Parathyroid adenoma (tissue), 2 donors: ENCODE data around the gene ME3.
"Not testable (repeated sequence)": the region's sequence is repeated elsewhere in the genome, so short reads cannot be mapped to it uniquely, and the experiment has no call there.

Experiments
- H2AFZ ChIP-seq: fragments of 300-600 bp; sonication (generic); one replicate; pipeline ENCODE4 v1.7.0; 2017; ENCODE audit warnings: antibody characterized with exemption, mild to moderate bottlenecking
- H3K27ac ChIP-seq: fragments of 300-600 bp; sonication (generic); one replicate; pipeline ENCODE4 v1.7.0; 2017
- H3K27me3 ChIP-seq: fragments of 300-600 bp; sonication (generic); one replicate; pipeline ENCODE4 v1.7.0; 2017; ENCODE audit warnings: low read length; ENCODE audit not compliant: control insufficient read depth, insufficient read depth
- H3K36me3 ChIP-seq: fragments of 300-600 bp; sonication (generic); one replicate; pipeline ENCODE4 v1.7.0; 2017; ENCODE audit warnings: low read length; ENCODE audit not compliant: control insufficient read depth, insufficient read depth
- H3K4me1 ChIP-seq: fragments of 300-600 bp; sonication (generic); one replicate; pipeline ENCODE4 v1.7.0; 2017; ENCODE audit warnings: control low read depth
- H3K4me2 ChIP-seq: fragments of 300-600 bp; sonication (generic); one replicate; pipeline ENCODE4 v1.7.0; 2017; ENCODE audit warnings: low read length
- H3K4me3 ChIP-seq: fragments of 300-600 bp; sonication (generic); one replicate; pipeline ENCODE4 v1.7.0; 2017; ENCODE audit warnings: low read depth, low read length
- H3K79me2 ChIP-seq: fragments of 300-600 bp; sonication (generic); one replicate; pipeline ENCODE4 v1.7.0; 2017; ENCODE audit warnings: control low read depth
- H3K9ac ChIP-seq: fragments of 300-600 bp; sonication (generic); one replicate; pipeline ENCODE4 v1.7.0; 2017; ENCODE audit warnings: mild to moderate bottlenecking
- H3K9me3 ChIP-seq: fragments of 300-600 bp; sonication (generic); one replicate; pipeline ENCODE4 v1.7.0; 2017; ENCODE audit warnings: low read length; ENCODE audit not compliant: control insufficient read depth
- CTCF ChIP-seq: fragments of 300-600 bp; sonication (generic); IDR thresholded peaks from one replicate; pipeline ENCODE4 v1.7.0; 2017; ENCODE audit warnings: antibody characterized with exemption, mild to moderate bottlenecking
- donor health status: primary hyperparathyroidism.

The ME3 gene

GRCh38 chr11:86565388-86565787 lies 107.0 kb downstream of the ME3 start:
- H3K36me3 ChIP-seq, result no peaks in the 10 kb centered on the region
- H3K9ac ChIP-seq, result no peak overlapping the region
- no peak for TF ChIP-seq CTCF
- no peak overlapping the region for H3K27ac ChIP-seq
- H3K27me3 ChIP-seq, result no peaks in the 10 kb centered on the region
- no peak overlapping the region for H3K4me3 ChIP-seq
- no peaks in the 10 kb centered on the region for H3K9me3 ChIP-seq
- no peak overlapping the region for H2AFZ ChIP-seq
- no peaks in the 10 kb centered on the region for H3K79me2 ChIP-seq
- no peak overlapping the region for H3K4me2 ChIP-seq
- H3K4me1 ChIP-seq, result peaks cover 8% of the 10 kb centered on the region

GRCh38 chr11:86562842-86563241 lies 109.6 kb downstream of the ME3 start:
- not testable (repeated sequence) for H3K79me2 ChIP-seq, H3K27ac ChIP-seq, H3K4me3 ChIP-seq, H3K9ac ChIP-seq, H3K9me3 ChIP-seq, H3K27me3 ChIP-seq, H2AFZ ChIP-seq, H3K4me2 ChIP-seq, H3K36me3 ChIP-seq
- peaks cover 12% of the 10 kb centered on the region for H3K4me1 ChIP-seq

- no peak overlapping the region for H3K4me2 ChIP-seq
- H3K9me3 ChIP-seq, result no peaks in the 10 kb centered on the region
- peaks cover 7% of the 10 kb centered on the region for H3K4me1 ChIP-seq
- no peak overlapping the region for H3K9ac ChIP-seq
- no peaks in the 10 kb centered on the region for H3K36me3 ChIP-seq
- no peaks in the 10 kb centered on the region for H3K79me2 ChIP-seq
- TF ChIP-seq CTCF, result no peak
- no peak overlapping the region for H3K4me3 ChIP-seq
- H2AFZ ChIP-seq, result peak overlapping the region; percentile 34
- H3K27ac ChIP-seq, result peak overlapping the region; percentile 66
- no peaks in the 10 kb centered on the region for H3K27me3 ChIP-seq
Observed at GRCh38 chr11:86559311-86559945, 113.0 kb downstream of the ME3 start.

GRCh38 chr11:86558841-86559240 lies 113.6 kb downstream of the ME3 start:
- Histone ChIP-seq H3K27me3 (no peaks in the 10 kb centered on the region), H3K4me3 (no peak overlapping the region), H3K27ac (peak overlapping the region; percentile 66)

GRCh38 chr11:86558207-86558606 lies 114.2 kb downstream of the ME3 start:
- H3K9ac ChIP-seq, result no peak overlapping the region
- no peaks in the 10 kb centered on the region for H3K27me3 ChIP-seq
- H2AFZ ChIP-seq, result no peak overlapping the region
- peaks cover 7% of the 10 kb centered on the region for H3K4me1 ChIP-seq
- H3K9me3 ChIP-seq, result no peaks in the 10 kb centered on the region
- no peak overlapping the region for H3K4me2 ChIP-seq
- H3K36me3 ChIP-seq, result no peaks in the 10 kb centered on the region
- no peak for TF ChIP-seq CTCF
- no peak overlapping the region for H3K4me3 ChIP-seq
- peak overlapping the region; percentile 66 for H3K27ac ChIP-seq
- no peaks in the 10 kb centered on the region for H3K79me2 ChIP-seq

More at GRCh38 chr11:86558841-86559240, 113.6 kb downstream of the ME3 start:
- H3K4me2 ChIP-seq, result no peak overlapping the region
- H3K9me3 ChIP-seq, result no peaks in the 10 kb centered on the region
- TF ChIP-seq CTCF, result no peak
- no peaks in the 10 kb centered on the region for H3K79me2 ChIP-seq
- H3K36me3 ChIP-seq, result no peaks in the 10 kb centered on the region
- H3K4me1 ChIP-seq, result peaks cover 7% of the 10 kb centered on the region
- no peak overlapping the region for H3K9ac ChIP-seq
- H2AFZ ChIP-seq, result no peak overlapping the region
